Stimulated activated effector memory CD8-positive, alpha-beta T cell treated with anti-CD3 and anti-CD28 coated beads, Interleukin-12 subunit alpha, Interleukin-12 subunit beta, amount 100 ng/mL, for 72 hours (primary cell): ENCODE results near the gene TCEA3.

Source experiments
- ATAC-seq: fragments of 150-1000 bp; cut with Tn5 transposase; 2 replicates; pipeline ENCODE4 v1.10.0; 2021
- DNase-seq, 2 donors: peaks; one replicate each; pipeline ENCODE4 v3.0.0; 2021 to 2022; ENCODE audit warnings: low spot score in 2 of 2
- H3K27ac Mint-ChIP-seq: one replicate; pipeline ENCODE4 v1.8.0; 2022; ENCODE audit warnings: mild to moderate bottlenecking, mixed read lengths
- H3K36me3 Mint-ChIP-seq: one replicate; pipeline ENCODE4 v1.8.0; 2022; ENCODE audit warnings: mild to moderate bottlenecking, mixed read lengths
- H3K4me1 Mint-ChIP-seq: one replicate; pipeline ENCODE4 v1.8.0; 2022; ENCODE audit warnings: mixed read lengths
- H3K4me3 Mint-ChIP-seq: one replicate; pipeline ENCODE4 v1.8.0; 2022; ENCODE audit warnings: mild to moderate bottlenecking, mixed read lengths
- H3K9me3 Mint-ChIP-seq: one replicate; pipeline ENCODE4 v1.8.0; 2022; ENCODE audit warnings: mixed read lengths

Gene TCEA3

GRCh38 chr1:23424293-23425192 is at the start of gene TCEA3:
Gene TCEA3, minus strand, starts transcription at chr1:23424748. Its CDS starts 115 bp downstream, at chr1:23424633.
- Mint-ChIP-seq H3K36me3 (no peaks in the 10 kb centered on the region), H3K27ac (no peak within 1 kb of the TSS), H3K4me3 (peak within 1 kb of the TSS; percentile 73), H3K9me3 (no peaks in the 10 kb centered on the region), H3K4me1 (peaks cover 29% of the 10 kb centered on the region)
- peak; percentile 36 for ATAC-seq
- DNase-seq: no peak

- ATAC-seq (peak; percentile 11), DNase-seq (no peak)
- Mint-ChIP-seq H3K9me3 (no peaks in the 10 kb centered on the region), H3K27ac (no peak overlapping the region), H3K4me3 (no peak overlapping the region), H3K36me3 (no peaks in the 10 kb centered on the region), H3K4me1 (no peaks in the 10 kb centered on the region)
Measured at GRCh38 chr1:23473037-23473800, 48.7 kb upstream of the TCEA3 start.

GRCh38 chr1:23472351-23473036 is 47.9 kb upstream of the TCEA3 start:
- Mint-ChIP-seq H3K4me3 (no peak overlapping the region), H3K9me3 (no peaks in the 10 kb centered on the region), H3K36me3 (no peaks in the 10 kb centered on the region), H3K4me1 (no peaks in the 10 kb centered on the region), H3K27ac (no peak overlapping the region)
- DNase-seq: no peak
- no peak for ATAC-seq

- Mint-ChIP-seq H3K4me1 (no peaks in the 10 kb centered on the region), H3K9me3 (no peaks in the 10 kb centered on the region), H3K4me3 (no peak overlapping the region), H3K27ac (peak overlapping the region; percentile 44), H3K36me3 (no peaks in the 10 kb centered on the region)
- DNase-seq: no peak
- no peak for ATAC-seq
Measured at GRCh38 chr1:23471473-23472075, 47.0 kb upstream of the TCEA3 start.

- no peak overlapping the region for H3K4me3 Mint-ChIP-seq
- H3K9me3 Mint-ChIP-seq: no peaks in the 10 kb centered on the region
- DNase-seq (no peak), ATAC-seq (peak; percentile 34)
- peak overlapping the region; percentile 44 for H3K27ac Mint-ChIP-seq
- no peaks in the 10 kb centered on the region for H3K4me1 Mint-ChIP-seq
- no peaks in the 10 kb centered on the region for H3K36me3 Mint-ChIP-seq
Measured at GRCh38 chr1:23470282-23471070, 45.9 kb upstream of the TCEA3 start.

GRCh38 chr1:23469372-23469982 is 44.9 kb upstream of the TCEA3 start:
- H3K4me3 Mint-ChIP-seq: no peak overlapping the region
- H3K27ac Mint-ChIP-seq: no peak overlapping the region

GRCh38 chr1:23466423-23466989 is 42.0 kb upstream of the TCEA3 start:
- Mint-ChIP-seq H3K36me3 (no peaks in the 10 kb centered on the region), H3K27ac (no peak overlapping the region), H3K4me1 (no peaks in the 10 kb centered on the region), H3K4me3 (no peak overlapping the region), H3K9me3 (no peaks in the 10 kb centered on the region)
- DNase-seq (no peak), ATAC-seq (no peak)

More at GRCh38 chr1:23469372-23469982, 44.9 kb upstream of the TCEA3 start:
- no peak for ATAC-seq
- Mint-ChIP-seq H3K9me3 (no peaks in the 10 kb centered on the region), H3K4me1 (no peaks in the 10 kb centered on the region), H3K36me3 (no peaks in the 10 kb centered on the region)
- no peak for DNase-seq

GRCh38 chr1:23463286-23463685 is 38.7 kb upstream of the TCEA3 start:
- DNase-seq: no peak
- H3K4me3 Mint-ChIP-seq: no peak overlapping the region

GRCh38 chr1:23462766-23463165 is 38.2 kb upstream of the TCEA3 start:
- H3K4me3 Mint-ChIP-seq: no peak overlapping the region
- no peaks in the 10 kb centered on the region for H3K9me3 Mint-ChIP-seq
- ATAC-seq (no peak), DNase-seq (no peak)
- no peak overlapping the region for H3K27ac Mint-ChIP-seq
- no peaks in the 10 kb centered on the region for H3K4me1 Mint-ChIP-seq
- no peaks in the 10 kb centered on the region for H3K36me3 Mint-ChIP-seq

More at GRCh38 chr1:23463286-23463685, 38.7 kb upstream of the TCEA3 start:
- Mint-ChIP-seq H3K27ac (no peak overlapping the region), H3K4me1 (no peaks in the 10 kb centered on the region), H3K9me3 (no peaks in the 10 kb centered on the region), H3K36me3 (no peaks in the 10 kb centered on the region)
- no peak for ATAC-seq

- no peaks in the 10 kb centered on the region for H3K36me3 Mint-ChIP-seq
- ATAC-seq (no peak), DNase-seq (no peak)
- peaks cover 7% of the 10 kb centered on the region for H3K4me1 Mint-ChIP-seq
- no peak overlapping the region for H3K4me3 Mint-ChIP-seq
- no peak overlapping the region for H3K27ac Mint-ChIP-seq
- no peaks in the 10 kb centered on the region for H3K9me3 Mint-ChIP-seq
Measured at GRCh38 chr1:23461050-23461449, 36.5 kb upstream of the TCEA3 start.

- H3K36me3 Mint-ChIP-seq: no peaks in the 10 kb centered on the region
- H3K27ac Mint-ChIP-seq: no peak overlapping the region
- DNase-seq (no peak), ATAC-seq (no peak)
- peaks cover 10% of the 10 kb centered on the region for H3K4me1 Mint-ChIP-seq
- no peak overlapping the region for H3K4me3 Mint-ChIP-seq
- H3K9me3 Mint-ChIP-seq: no peaks in the 10 kb centered on the region
Measured at GRCh38 chr1:23460519-23460918, 36.0 kb upstream of the TCEA3 start.

- no peak overlapping the region for H3K27ac Mint-ChIP-seq
- no peak for ATAC-seq
- H3K36me3 Mint-ChIP-seq: no peaks in the 10 kb centered on the region
- peaks cover 16% of the 10 kb centered on the region for H3K4me1 Mint-ChIP-seq
- no peak for DNase-seq
- H3K9me3 Mint-ChIP-seq: no peaks in the 10 kb centered on the region
- H3K4me3 Mint-ChIP-seq: no peak overlapping the region
Measured at GRCh38 chr1:23459338-23459757, 34.8 kb upstream of the TCEA3 start.

GRCh38 chr1:23456226-23456625 is 31.7 kb upstream of the TCEA3 start:
- Mint-ChIP-seq H3K4me1 (peaks cover 37% of the 10 kb centered on the region), H3K27ac (peak overlapping the region; percentile 36), H3K9me3 (no peaks in the 10 kb centered on the region), H3K36me3 (no peaks in the 10 kb centered on the region), H3K4me3 (no peak overlapping the region)
- DNase-seq (no peak), ATAC-seq (no peak)
